ENCODE results near the gene NASP. TPM values are rescaled to one million over a fixed set of nuclear protein-coding genes. Genes with fewer than 3 reads are reported as not detected.
A peak's percentile ranks its signal among the peaks of the same experiment; 100 is the strongest.

Gene NASP
- total and polyA plus RNA-seq, 2 experiments from 2014 or later = 294 to 1,039 TPM

GRCh38 chr1:45569571-45569961 is 14.3 kb upstream of the NASP start:
- peaks cover 29% of the 10 kb centered on the region for H3K4me1 Mint-ChIP-seq
- Histone ChIP-seq H4K20me1 (replicated peaks; ENCODE audit: insufficient read depth) (peaks cover 19% of the 10 kb centered on the region), H3K36me3 (ENCODE audit: insufficient read depth) (peaks cover 42% of the 10 kb centered on the region), H2AFZ (no peak overlapping the region), H3K27me3 (ENCODE audit: insufficient read depth) (no peaks in the 10 kb centered on the region), H3F3A (replicated peaks; ENCODE audit: low read depth) (peaks cover 47% of the 10 kb centered on the region), H3K79me2 (replicated peaks; ENCODE audit: insufficient read depth) (peaks cover 9% of the 10 kb centered on the region; the same call in 1 of the 2 replicates), H3K4me1 (ENCODE audit: insufficient read depth) (peaks cover 26% of the 10 kb centered on the region), H3K4me3 (no peak overlapping the region), H3K4me2 (no peak overlapping the region), H3K9me2 (ENCODE audit: insufficient read depth) (no peaks in the 10 kb centered on the region), H3K27ac (ENCODE audit: low read depth) (peak overlapping the region; percentile 67; the same call in 1 of the 2 replicates)
- TF ChIP-seq STAT1 (IDR thresholded peaks at IDR 0.05; ENCODE audit: unreplicated experiment) = no peak
- no peak for TF ChIP-seq ZNF114 (CRISPR knock-in tag; IDR thresholded peaks at IDR 0.05)
- H3K27ac Mint-ChIP-seq = no peak overlapping the region
- H3K36me3 Mint-ChIP-seq (ENCODE audit: low read depth) = peaks cover 64% of the 10 kb centered on the region
- DNase-seq (ENCODE audit: low spot score) (no peak), ATAC-seq (no peak)
- no peak overlapping the region for H3K4me3 Mint-ChIP-seq
- H3K9me3 Mint-ChIP-seq = no peaks in the 10 kb centered on the region
- peaks cover 4% of the 10 kb centered on the region for H3K27me3 Mint-ChIP-seq (ENCODE audit: insufficient read depth, low read depth, poor library complexity)

DNA sequence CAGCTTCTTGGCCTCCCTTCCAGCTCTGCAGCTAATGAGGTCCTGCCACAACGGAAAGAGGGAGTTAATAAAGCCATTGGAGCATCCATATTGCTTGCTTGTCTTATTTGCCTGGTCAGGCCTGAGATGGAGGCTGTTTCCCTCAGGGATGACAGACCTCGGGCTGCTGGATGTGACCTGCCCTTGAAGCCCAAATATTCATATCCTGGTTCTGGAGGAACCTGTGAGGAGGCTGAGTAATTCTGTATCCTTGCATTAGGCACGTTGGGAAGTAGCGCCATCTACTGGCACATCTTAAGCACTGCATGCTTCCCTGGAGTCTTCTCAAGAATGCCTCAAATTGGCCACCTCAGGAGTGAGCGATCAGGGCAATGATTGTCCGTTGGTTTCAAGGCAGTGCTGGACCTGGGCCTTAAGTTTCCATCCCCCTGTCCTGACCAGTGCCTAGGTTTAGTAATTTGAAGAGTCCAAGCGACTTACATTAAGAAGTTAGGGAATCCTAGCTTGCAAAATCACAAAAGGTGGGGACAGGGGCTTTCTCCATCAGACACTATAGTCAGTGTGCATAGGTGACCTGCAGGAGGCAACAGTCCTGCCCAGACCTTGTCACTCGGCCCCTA is 13.8 kb upstream of the NASP start:
- Histone ChIP-seq H3K4me1 (ENCODE audit: insufficient read depth) (peaks cover 26% of the 10 kb centered on the region), H3F3A (replicated peaks; ENCODE audit: low read depth) (peaks cover 47% of the 10 kb centered on the region), H3K9me2 (ENCODE audit: insufficient read depth) (no peaks in the 10 kb centered on the region), H3K27me3 (ENCODE audit: insufficient read depth) (no peaks in the 10 kb centered on the region), H3K4me2 (no peak overlapping the region), H3K27ac (ENCODE audit: low read depth) (peak overlapping the region; percentile 67; the same call in 1 of the 2 replicates), H3K79me2 (replicated peaks; ENCODE audit: insufficient read depth) (peaks cover 9% of the 10 kb centered on the region; the same call in 1 of the 2 replicates), H3K36me3 (ENCODE audit: insufficient read depth) (peaks cover 42% of the 10 kb centered on the region), H4K20me1 (replicated peaks; ENCODE audit: insufficient read depth) (peaks cover 19% of the 10 kb centered on the region), H3K4me3 (no peak overlapping the region), H2AFZ (no peak overlapping the region)
- ATAC-seq (peak; percentile 80), DNase-seq (ENCODE audit: low spot score) (peak; percentile 87)
- Mint-ChIP-seq H3K9me3 (no peaks in the 10 kb centered on the region), H3K4me1 (peaks cover 30% of the 10 kb centered on the region), H3K27me3 (ENCODE audit: insufficient read depth, low read depth, poor library complexity) (peaks cover 4% of the 10 kb centered on the region), H3K36me3 (ENCODE audit: low read depth) (peaks cover 64% of the 10 kb centered on the region), H3K27ac (no peak overlapping the region), H3K4me3 (no peak overlapping the region)
- TF ChIP-seq, protein P1, sequence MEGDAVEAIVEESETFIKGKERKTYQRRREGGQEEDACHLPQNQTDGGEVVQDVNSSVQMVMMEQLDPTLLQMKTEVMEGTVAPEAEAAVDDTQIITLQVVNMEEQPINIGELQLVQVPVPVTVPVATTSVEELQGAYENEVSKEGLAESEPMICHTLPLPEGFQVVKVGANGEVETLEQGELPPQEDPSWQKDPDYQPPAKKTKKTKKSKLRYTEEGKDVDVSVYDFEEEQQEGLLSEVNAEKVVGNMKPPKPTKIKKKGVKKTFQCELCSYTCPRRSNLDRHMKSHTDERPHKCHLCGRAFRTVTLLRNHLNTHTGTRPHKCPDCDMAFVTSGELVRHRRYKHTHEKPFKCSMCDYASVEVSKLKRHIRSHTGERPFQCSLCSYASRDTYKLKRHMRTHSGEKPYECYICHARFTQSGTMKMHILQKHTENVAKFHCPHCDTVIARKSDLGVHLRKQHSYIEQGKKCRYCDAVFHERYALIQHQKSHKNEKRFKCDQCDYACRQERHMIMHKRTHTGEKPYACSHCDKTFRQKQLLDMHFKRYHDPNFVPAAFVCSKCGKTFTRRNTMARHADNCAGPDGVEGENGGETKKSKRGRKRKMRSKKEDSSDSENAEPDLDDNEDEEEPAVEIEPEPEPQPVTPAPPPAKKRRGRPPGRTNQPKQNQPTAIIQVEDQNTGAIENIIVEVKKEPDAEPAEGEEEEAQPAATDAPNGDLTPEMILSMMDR (conservative IDR thresholded peaks at IDR 0.05; ENCODE audit: low read depth in 2 of 2) = peak; percentile 99
- no peak for TF ChIP-seq ZNF462 (CRISPR knock-in tag; IDR thresholded peaks at IDR 0.05)
